GM12873 (cell line): ENCODE data around the gene TOR1B.

Experiments
- TF ChIP-seq, protein P1 (sequence below): IDR thresholded peaks from 2 replicates; pipeline ENCODE4 v1.5.1; 2012; ENCODE audit warnings: low read depth, mild to moderate bottlenecking, moderate library complexity, low read length, control low read depth; ENCODE audit not compliant: insufficient read depth; ENCODE audit errors: missing control alignments

TOR1B gene

GRCh38 chr9:129854588-129855110 lies 51.7 kb downstream of the TOR1B start:
- TF ChIP-seq, protein P1, sequence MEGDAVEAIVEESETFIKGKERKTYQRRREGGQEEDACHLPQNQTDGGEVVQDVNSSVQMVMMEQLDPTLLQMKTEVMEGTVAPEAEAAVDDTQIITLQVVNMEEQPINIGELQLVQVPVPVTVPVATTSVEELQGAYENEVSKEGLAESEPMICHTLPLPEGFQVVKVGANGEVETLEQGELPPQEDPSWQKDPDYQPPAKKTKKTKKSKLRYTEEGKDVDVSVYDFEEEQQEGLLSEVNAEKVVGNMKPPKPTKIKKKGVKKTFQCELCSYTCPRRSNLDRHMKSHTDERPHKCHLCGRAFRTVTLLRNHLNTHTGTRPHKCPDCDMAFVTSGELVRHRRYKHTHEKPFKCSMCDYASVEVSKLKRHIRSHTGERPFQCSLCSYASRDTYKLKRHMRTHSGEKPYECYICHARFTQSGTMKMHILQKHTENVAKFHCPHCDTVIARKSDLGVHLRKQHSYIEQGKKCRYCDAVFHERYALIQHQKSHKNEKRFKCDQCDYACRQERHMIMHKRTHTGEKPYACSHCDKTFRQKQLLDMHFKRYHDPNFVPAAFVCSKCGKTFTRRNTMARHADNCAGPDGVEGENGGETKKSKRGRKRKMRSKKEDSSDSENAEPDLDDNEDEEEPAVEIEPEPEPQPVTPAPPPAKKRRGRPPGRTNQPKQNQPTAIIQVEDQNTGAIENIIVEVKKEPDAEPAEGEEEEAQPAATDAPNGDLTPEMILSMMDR = no peak

- TF ChIP-seq, protein P1 = no peak
These were observed 54.2 kb downstream of the TOR1B start for GRCh38 chr9:129857207-129857606.

GRCh38 chr9:129858167-129858962 lies 55.4 kb downstream of the TOR1B start:
- TF ChIP-seq, protein P1 = no peak
